Hematopoietic multipotent progenitor cell treated with erythropoietin and hydrocortisone succinate and interleukin-3 and kit ligand, for 15 days (in vitro differentiated cells): Measurements from ENCODE around the gene IL7R.

ENCODE experiments used
- DNase-seq: peaks from one replicate; pipeline ENCODE4 v3.0.0-alpha.2; 2015; ENCODE audit warnings: low spot score

IL7R gene

DNA sequence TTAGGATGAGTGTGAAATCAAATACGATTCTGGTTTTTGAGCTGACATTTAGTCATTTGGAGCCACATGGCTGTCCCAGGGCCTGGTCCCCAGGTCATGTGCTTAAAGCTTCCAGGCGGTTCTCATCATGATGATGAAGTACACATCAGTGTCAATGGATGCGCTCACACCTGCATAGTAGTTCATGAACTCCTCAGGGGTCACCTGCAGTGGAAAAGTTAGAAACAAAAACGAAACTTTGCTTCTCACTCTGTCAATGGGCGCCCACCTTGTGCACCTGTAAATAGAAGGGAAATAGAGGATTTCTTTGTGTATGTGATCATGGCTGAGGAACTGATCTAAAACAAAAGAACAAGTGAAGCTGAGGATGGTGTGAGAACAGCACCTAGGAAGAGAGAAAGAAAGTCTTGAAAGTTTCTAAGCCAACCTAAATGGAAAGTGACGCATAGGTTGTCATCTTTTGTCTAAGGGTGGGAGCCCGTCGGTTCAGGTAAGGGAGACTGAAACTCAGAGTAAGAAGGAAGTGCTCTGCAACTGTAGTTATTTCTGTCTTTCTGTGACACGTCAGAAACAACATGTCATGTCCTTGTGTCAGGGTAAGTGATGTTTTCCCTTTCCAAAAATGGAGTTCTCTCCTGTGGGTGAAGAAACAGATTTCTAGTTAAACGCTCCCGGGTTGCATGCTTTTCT lies 47.9 kb downstream of the IL7R start:
- DNase-seq, result no peak

DNA sequence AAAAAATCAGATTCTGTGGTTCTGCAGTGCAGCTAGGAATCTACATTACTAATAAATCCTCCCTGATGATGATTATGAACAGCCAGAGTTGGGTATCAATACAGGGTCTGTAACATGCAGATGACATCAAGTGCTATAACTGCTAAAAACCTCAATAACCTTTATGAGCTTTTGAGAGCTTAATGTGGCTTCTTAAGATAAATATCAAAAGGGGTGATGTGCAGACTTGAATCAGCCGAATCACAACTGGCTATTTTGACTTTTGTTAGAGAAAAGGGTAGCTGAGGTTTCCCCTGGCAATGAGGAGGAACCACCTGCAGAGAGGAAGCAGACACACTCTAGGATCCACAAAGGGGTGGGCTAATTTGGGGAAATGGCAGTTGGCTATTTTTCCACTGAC lies 51.5 kb downstream of the IL7R start:
- DNase-seq, result no peak

DNA sequence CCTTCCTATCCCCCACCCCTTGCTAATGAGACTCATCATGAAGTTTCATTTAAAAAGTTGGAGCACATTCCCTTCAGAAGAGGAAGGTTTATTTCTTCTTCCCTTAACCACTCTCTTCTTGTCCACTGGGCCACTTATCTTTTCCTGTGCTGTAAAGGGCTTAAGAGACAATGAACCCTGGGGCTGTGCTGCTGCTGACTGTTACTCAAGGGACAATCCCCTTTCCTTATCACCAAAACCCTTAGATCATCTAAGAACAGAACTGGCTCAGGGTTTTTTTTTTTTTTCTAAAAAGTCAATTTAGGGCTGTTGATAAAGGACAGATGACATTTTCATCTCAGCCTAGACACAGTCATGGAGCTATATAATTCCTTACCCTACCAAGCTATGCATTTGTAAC lies 52.1 kb downstream of the IL7R start:
- no peak for DNase-seq

DNA sequence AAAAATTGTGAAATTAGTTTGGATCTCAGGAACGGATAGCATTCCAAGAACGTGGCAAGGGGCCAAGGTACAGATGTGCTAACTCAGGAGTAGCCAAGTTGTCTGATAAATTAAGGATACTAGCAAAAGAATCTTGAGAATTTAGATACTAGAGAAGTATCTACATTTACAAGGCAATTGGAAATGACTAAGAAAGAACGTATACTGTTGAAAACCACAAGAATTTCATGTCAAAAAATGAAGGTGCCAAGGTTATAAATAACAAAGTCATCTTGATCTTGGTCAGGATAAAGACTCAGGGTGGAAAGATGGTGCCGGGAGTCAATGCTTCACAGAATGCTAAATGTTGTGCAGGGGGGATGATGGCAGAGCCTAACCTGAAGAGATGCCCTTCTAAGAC lies 62.5 kb downstream of the IL7R start:
- DNase-seq, result no peak

DNA sequence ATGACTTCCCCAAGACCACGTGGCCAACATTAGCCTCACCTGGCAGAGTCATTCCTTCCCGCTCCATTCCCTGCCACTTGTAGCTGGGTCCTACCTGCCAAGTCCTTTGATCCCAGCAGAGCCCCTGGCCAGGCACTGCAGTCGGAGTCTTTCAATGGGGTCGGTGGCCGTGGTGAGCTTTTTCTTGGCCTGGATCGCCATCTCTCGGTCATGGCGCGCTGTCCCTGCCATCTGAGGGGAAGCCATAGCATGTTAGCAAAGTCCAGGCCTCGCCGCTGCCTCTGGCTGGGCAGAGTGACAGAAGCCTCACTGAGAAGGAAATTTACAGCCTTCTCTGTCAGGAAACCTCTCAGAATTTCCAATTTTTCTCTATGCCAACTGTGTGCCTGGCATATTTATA lies 64.2 kb downstream of the IL7R start:
- DNase-seq, result no peak

DNA sequence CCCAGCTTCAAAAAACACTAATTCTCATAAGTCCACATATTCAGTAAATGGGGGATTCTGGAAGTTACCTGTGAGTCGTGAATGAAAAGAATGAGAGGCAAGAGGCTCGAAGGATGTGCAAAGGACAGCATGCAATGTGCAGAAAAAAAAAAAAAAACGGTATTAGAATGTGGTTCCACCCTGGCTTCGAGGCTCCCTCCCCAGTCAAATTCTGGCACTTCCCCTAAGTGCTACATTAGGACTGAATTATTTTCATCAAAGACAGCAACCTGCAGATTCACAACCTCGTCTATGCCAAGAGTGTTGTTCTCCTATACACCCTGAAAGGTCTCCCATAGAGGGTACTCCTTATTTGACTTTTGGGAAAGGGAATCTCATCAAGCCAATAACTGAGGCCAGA lies 65.2 kb downstream of the IL7R start:
- DNase-seq, result no peak

DNA sequence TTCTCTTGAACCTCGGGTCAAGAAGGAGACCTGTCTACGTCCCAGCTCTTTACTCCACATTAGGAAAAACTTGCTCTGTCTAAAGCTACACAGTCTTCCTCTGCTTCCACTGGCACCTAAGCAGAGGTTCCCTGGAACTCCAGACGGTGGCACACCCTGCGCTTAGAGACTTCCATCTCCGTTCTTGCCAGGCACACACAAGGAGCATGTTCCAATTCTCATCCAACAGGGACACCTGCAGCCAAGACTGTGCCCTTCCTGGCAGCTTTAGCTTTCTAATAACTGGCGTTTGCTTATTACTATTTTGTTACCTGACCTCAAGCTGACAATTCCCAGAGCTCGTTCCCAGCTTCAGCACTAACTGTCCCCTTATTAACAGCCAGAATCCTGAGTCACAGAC lies 65.8 kb downstream of the IL7R start:
- DNase-seq, result no peak

DNA sequence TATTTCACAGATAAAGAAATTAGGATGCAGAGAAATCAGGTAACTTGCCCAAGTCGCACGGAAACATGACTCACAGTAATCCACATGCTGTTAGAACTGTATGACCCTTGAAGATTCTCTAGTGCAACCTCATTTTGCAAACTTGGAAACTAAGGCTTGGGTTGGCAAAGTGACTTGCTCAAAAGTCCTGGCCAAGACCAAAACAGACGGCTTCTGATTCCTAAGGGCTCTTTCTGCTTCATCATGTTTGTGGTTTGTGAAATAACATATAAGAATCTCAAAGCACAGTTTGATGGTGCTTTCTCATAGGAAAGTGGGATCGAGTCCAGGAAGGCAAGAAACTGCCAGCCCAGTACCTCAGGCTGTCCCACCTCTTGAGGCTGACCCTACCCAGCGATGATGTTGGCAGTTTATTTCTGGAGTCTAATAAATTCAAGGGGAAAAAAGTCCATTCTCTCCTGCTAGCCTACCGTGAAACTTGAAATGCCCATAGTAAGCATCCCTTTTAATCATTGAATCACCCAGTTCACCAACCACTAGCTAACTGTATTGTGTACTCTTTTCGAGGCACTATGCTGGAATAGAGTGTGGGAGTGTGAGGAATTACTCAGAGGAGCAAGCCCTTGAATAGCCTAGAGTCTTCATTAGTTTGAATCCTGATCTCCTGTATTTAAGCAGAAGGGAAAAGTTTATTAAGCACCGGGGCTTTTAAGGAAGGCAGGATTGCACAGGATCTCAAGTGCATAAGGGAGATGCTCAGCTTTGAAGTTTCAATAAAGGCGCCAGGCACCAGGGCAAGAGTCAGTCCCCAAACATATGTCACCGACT lies 67.6 kb downstream of the IL7R start:
- DNase-seq, result no peak

DNA sequence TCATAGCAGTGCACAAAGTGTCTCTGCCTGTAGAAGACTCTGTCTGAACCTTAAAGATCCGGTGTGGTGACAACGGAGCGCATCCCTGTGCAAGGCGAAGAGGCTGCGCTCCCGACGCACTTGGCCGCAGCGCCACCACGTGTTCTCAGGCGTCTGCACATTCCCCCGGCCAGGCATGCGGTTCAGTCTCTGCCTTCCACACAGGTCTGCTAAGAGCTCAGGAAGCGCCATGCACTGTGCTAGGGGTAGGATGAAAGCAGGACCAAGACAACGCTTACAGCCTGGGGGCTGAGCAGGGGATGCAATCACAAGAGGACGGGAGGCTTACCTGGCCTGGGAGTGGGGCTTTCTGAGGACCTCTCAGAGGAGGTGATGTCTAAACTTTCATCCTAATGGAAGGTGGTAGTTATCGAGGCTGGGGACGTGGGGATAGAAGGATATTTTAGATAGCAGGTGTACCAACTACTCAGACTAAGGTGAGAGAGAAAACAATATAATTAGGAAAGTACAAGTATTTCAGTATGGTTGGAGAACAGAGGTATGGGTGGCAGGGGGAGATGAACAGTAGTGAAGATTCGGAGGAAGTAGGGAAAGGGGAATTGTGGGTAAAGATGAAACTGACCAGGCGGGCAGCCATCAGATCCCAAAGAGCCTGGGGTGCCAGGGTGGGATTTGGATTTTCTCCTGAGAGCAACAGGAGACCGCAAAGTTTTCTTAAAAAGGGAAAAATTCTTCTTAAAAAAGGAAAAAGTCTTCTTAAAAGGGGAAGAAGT lies 68.4 kb downstream of the IL7R start:
- no peak for DNase-seq

DNA sequence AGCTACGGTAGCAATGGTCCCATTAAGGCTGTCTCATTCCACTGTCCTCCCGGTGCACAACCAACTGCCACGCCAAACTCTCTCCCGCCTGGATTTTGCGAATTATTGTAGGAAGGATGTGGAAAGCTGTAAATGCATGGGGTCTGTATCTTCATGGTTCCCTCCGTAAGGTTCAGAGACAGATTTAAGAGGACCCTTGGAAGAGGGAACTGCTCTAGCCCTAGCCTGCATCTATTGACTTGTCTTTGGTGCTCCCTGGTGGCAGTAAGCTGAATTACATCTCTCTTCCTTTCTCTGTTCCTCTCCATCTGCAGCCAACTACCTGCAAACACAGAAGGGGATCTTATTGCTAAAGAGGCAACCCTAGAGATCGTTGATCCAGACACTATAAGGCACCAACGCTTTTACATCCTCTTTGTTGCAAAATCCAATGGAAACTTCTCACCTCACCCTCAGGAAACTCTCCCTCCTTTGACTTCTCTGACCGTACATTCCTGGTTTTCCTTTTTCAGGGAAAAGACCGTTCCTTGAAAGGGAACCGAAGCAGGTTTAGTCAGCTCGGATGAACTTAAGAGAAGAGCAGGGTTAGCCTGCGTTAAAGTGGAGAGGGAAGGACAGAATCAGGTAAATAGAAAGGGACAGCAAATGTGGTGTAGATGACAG lies 69.8 kb downstream of the IL7R start:
- DNase-seq, result peak; percentile 40
